CD4-positive, alpha-beta T cell treated with Interleukin-21 for 1 hour (primary cell): Measurements from ENCODE around the gene MCM3AP.
"Not testable (repeated sequence)": the region's sequence is repeated elsewhere in the genome, so short reads cannot be mapped to it uniquely, and the experiment has no call there.

Experiments used
- DNase-seq: peaks from one replicate; pipeline ENCODE4 v3.0.0-alpha.2; 2020

Gene MCM3AP

GRCh38 chr21:46268371-46268770, 17.0 kb downstream of the MCM3AP start:
- no peak for DNase-seq

- no peak for DNase-seq
Observed at GRCh38 chr21:46266946-46267345, 18.5 kb downstream of the MCM3AP start.

- no peak for DNase-seq
Observed at GRCh38 chr21:46265736-46266525, 19.5 kb downstream of the MCM3AP start.

GRCh38 chr21:46264690-46265144, 20.7 kb downstream of the MCM3AP start:
- DNase-seq = no peak

GRCh38 chr21:46264046-46264689, 21.2 kb downstream of the MCM3AP start:
- DNase-seq = no peak

- DNase-seq = no peak
Observed at GRCh38 chr21:46256501-46256994, 28.9 kb downstream of the MCM3AP start.

- no peak for DNase-seq
Observed at GRCh38 chr21:46255758-46256337, 29.6 kb downstream of the MCM3AP start.

GRCh38 chr21:46255166-46255565, 30.2 kb downstream of the MCM3AP start:
- no peak for DNase-seq

GRCh38 chr21:46254208-46254975, 31.0 kb downstream of the MCM3AP start:
- DNase-seq = no peak

GRCh38 chr21:46253610-46254124, 31.7 kb downstream of the MCM3AP start:
- DNase-seq = peak; percentile 66

GRCh38 chr21:46252840-46253239, 32.6 kb downstream of the MCM3AP start:
- DNase-seq = no peak

GRCh38 chr21:46250146-46250725, 35.2 kb downstream of the MCM3AP start:
- no peak for DNase-seq

GRCh38 chr21:46248827-46249226, 36.6 kb downstream of the MCM3AP start:
- DNase-seq = no peak

- DNase-seq = no peak
Observed at GRCh38 chr21:46248422-46248782, 37.0 kb downstream of the MCM3AP start.

- no peak for DNase-seq
Observed at GRCh38 chr21:46247699-46248421, 37.6 kb downstream of the MCM3AP start.

- DNase-seq = no peak
Observed at GRCh38 chr21:46246345-46246744, 39.1 kb downstream of the MCM3AP start.

GRCh38 chr21:46245213-46245915, 40.0 kb downstream of the MCM3AP start:
- DNase-seq = no peak

- no peak for DNase-seq
Observed at GRCh38 chr21:46244602-46245001, 40.8 kb downstream of the MCM3AP start.

GRCh38 chr21:46243960-46244361, 41.5 kb downstream of the MCM3AP start:
- no peak for DNase-seq

- DNase-seq = no peak
Observed at GRCh38 chr21:46243325-46243724, 42.1 kb downstream of the MCM3AP start.

- not testable (repeated sequence) for DNase-seq
Observed at GRCh38 chr21:46241577-46241976, 43.8 kb downstream of the MCM3AP start.
